Measurements from ENCODE around the gene TMBIM1. TPM values are rescaled to one million over a fixed set of nuclear protein-coding genes. Genes with fewer than 3 reads are reported as not detected.

Gene TMBIM1
- polyA plus RNA-seq (2011; rRNA removed) (116 and 206 TPM in 2 replicates), polyA minus RNA-seq (2011; rRNA and poly(A)+ RNA removed) (63.6 and 64.6 TPM in 2 replicates)

- ChIA-PET CTCF (interaction anchor here (0.6 to 17.8 kb wide), 20 partner anchors 9 to 584 kb away, joined by 3 to 244 read pairs (median 4); partner anchors contain the start of genes CATIP and CTDSP1), POLR2A (no interaction called here)
- peak; percentile 56 for TF ChIP-seq CTCF (IDR thresholded peaks at IDR 0.05; ENCODE audit: insufficient read depth, low read depth, low read length)
Measured at GRCh38 chr2:218292048-218293014, at the start of gene TMBIM1. TSS of gene TMBIM1 (minus strand) at chr2:218292503. CDS start at chr2:218282141, 10,362 bp downstream.

GRCh38 chr2:218341381-218341780 lies 49.1 kb upstream of the TMBIM1 start:
- POLR2A ChIA-PET: no interaction called here
- Histone ChIP-seq H3K27me3 (ENCODE audit: control insufficient read depth, insufficient read depth, low read length) (no peaks in the 10 kb centered on the region), H3K36me3 (ENCODE audit: control insufficient read depth, insufficient read depth, low read length) (peaks cover 1% of the 10 kb centered on the region; the same call in 1 of the 2 replicates), H3K4me3 (ENCODE audit: low read depth, low read length) (no peak overlapping the region)
- DNase-seq (ENCODE audit: low read depth): no peak
- CTCF ChIA-PET: no interaction called here
- no peak for TF ChIP-seq CTCF (IDR thresholded peaks at IDR 0.05; ENCODE audit: insufficient read depth, low read depth, low read length)

More at GRCh38 chr2:218292048-218293014, at the start of gene TMBIM1:
- no peak for DNase-seq (ENCODE audit: low read depth)
- no peaks in the 10 kb centered on the region for H3K27me3 ChIP-seq (ENCODE audit: control insufficient read depth, insufficient read depth, low read length)
- H3K4me3 ChIP-seq (ENCODE audit: low read depth, low read length): peak within 1 kb of the TSS; percentile 89
- no peaks in the 10 kb centered on the region; the same call in 1 of the 2 replicates for H3K36me3 ChIP-seq (ENCODE audit: control insufficient read depth, insufficient read depth, low read length)

GRCh38 chr2:218340656-218341055 lies 48.4 kb upstream of the TMBIM1 start:
- no peak overlapping the region for H3K4me3 ChIP-seq (ENCODE audit: low read depth, low read length)
- TF ChIP-seq CTCF (IDR thresholded peaks at IDR 0.05; ENCODE audit: insufficient read depth, low read depth, low read length): no peak
- H3K27me3 ChIP-seq (ENCODE audit: control insufficient read depth, insufficient read depth, low read length): no peaks in the 10 kb centered on the region
- ChIA-PET CTCF (interaction anchor here (0.8 kb wide), 1 partner anchor 16 kb away, joined by 3 read pairs; the partner anchor contains the start of gene CATIP), POLR2A (no interaction called here)
- DNase-seq (ENCODE audit: low read depth): no peak
- H3K36me3 ChIP-seq (ENCODE audit: control insufficient read depth, insufficient read depth, low read length): peaks cover 1% of the 10 kb centered on the region; the same call in 1 of the 2 replicates

GRCh38 chr2:218334531-218334930 lies 42.2 kb upstream of the TMBIM1 start:
- POLR2A ChIA-PET: no interaction called here
- no peak for DNase-seq (ENCODE audit: low read depth)
- CTCF ChIA-PET: interaction anchor here (2.1 kb wide), 1 partner anchor 33 kb away, joined by 5 read pairs; no protein-coding TSS in a partner anchor

More at GRCh38 chr2:218334531-218334930, 42.2 kb upstream of the TMBIM1 start:
- H3K4me3 ChIP-seq (ENCODE audit: low read depth, low read length): no peak overlapping the region
- H3K36me3 ChIP-seq (ENCODE audit: control insufficient read depth, insufficient read depth, low read length): peaks cover under 1% of the 10 kb centered on the region; the same call in 1 of the 2 replicates
- TF ChIP-seq CTCF (IDR thresholded peaks at IDR 0.05; ENCODE audit: insufficient read depth, low read depth, low read length): no peak
- H3K27me3 ChIP-seq (ENCODE audit: control insufficient read depth, insufficient read depth, low read length): no peaks in the 10 kb centered on the region
